Choroid plexus epithelial cell (primary cell): ENCODE data around the gene POU2F3.

Experiments
- DNase-seq: peaks from one replicate; pipeline ENCODE4 v3.0.0-alpha.2; 2010; ENCODE audit warnings: low read depth
- H3K4me3 ChIP-seq: 2 replicates; pipeline ENCODE4 v1.5.1; 2011; ENCODE audit warnings: low read depth, mild to moderate bottlenecking, control low read depth, low read length, moderate library complexity
- CTCF ChIP-seq: conservative IDR thresholded peaks from 2 replicates; pipeline ENCODE4 v1.5.1; 2011; ENCODE audit warnings: low read depth, mild to moderate bottlenecking, control low read depth, inconsistent platforms, low read length, moderate library complexity

Gene POU2F3

GRCh38 chr11:120226242-120226641 lies 13.7 kb upstream of the POU2F3 start:
- no peak for TF ChIP-seq CTCF
- H3K4me3 ChIP-seq, result no peak overlapping the region
- no peak for DNase-seq

- TF ChIP-seq CTCF, result no peak
- H3K4me3 ChIP-seq, result no peak overlapping the region
- no peak for DNase-seq
These were observed 13.2 kb upstream of the POU2F3 start for GRCh38 chr11:120226714-120227113.

GRCh38 chr11:120227228-120227852 lies 12.6 kb upstream of the POU2F3 start:
- no peak for DNase-seq
- H3K4me3 ChIP-seq, result no peak overlapping the region
- TF ChIP-seq CTCF, result no peak

GRCh38 chr11:120228794-120229384 lies 11.1 kb upstream of the POU2F3 start:
- TF ChIP-seq CTCF, result peak; percentile 41
- H3K4me3 ChIP-seq, result no peak overlapping the region
- no peak for DNase-seq

GRCh38 chr11:120229451-120230424 lies 10.2 kb upstream of the POU2F3 start:
- H3K4me3 ChIP-seq, result no peak overlapping the region
- peak; percentile 51 for DNase-seq
- peak; percentile 83 for TF ChIP-seq CTCF

- no peak for DNase-seq
- TF ChIP-seq CTCF, result no peak
- H3K4me3 ChIP-seq, result no peak overlapping the region
These were observed 9.4 kb upstream of the POU2F3 start for GRCh38 chr11:120230433-120231071.
